IMR-90 (cell line): ENCODE results near the gene RORB. TPM values are rescaled to one million over a fixed set of nuclear protein-coding genes. Genes with fewer than 3 reads are reported as not detected.

Experiments
- ATAC-seq: fragments of 200-7000 bp; cut with Tn5 transposase; 2 replicates; pipeline ENCODE4 v1.9.1; 2020; ENCODE audit warnings: low read depth, mild to moderate bottlenecking, moderate library complexity
- BruUV-seq: library from RNA; stranded (reverse); fragments of 400-500 nt; replicated peaks from 2 replicates; lab custom pipeline; 2021; lab: Mats Ljungman, UMichigan
- CTCF ChIA-PET: fragments of 300-600 bp; formaldehyde crosslinking; extraction: SDS; loops from one replicate; lab custom pipeline; 2021; ENCODE audit warnings: antibody characterized with exemption; lab: Yijun Ruan, JAX
- POLR2A ChIA-PET: fragments of 300-600 bp; sonication (Branson Sonifier 250); formaldehyde crosslinking; loops from one replicate; lab custom pipeline; 2022; ENCODE audit warnings: antibody characterized with exemption; ENCODE audit not compliant: unreplicated experiment; lab: Charles Lee
- DNase-seq: peaks from one replicate; pipeline ENCODE4 v3.0.0; 2013
- H2AFZ ChIP-seq: replicated peaks from 2 replicates; pipeline ENCODE3; 2013; ENCODE audit warnings: low read length, mild to moderate bottlenecking; ENCODE audit not compliant: poor library complexity
- H2AK5ac ChIP-seq: 2 replicates; pipeline ENCODE4 v1.6.1; 2013; ENCODE audit warnings: low read depth, low read length, inconsistent platforms
- H2AK9ac ChIP-seq: replicated peaks from 2 replicates; pipeline ENCODE3; 2013; ENCODE audit warnings: mild to moderate bottlenecking, low read depth, low read length, moderate library complexity; ENCODE audit not compliant: poor library complexity
- H2BK120ac ChIP-seq: 2 replicates; pipeline ENCODE4 v1.6.1; 2013; ENCODE audit warnings: low read depth, low read length, inconsistent platforms
- H2BK15ac ChIP-seq: 3 replicates; pipeline ENCODE4 v1.6.1; 2013; ENCODE audit warnings: low read depth, low read length, inconsistent platforms
- H2BK20ac ChIP-seq: 2 replicates; pipeline ENCODE4 v1.6.1; 2013; ENCODE audit warnings: low read depth, mild to moderate bottlenecking, inconsistent platforms, low read length, moderate library complexity
- H2BK5ac ChIP-seq: 2 replicates; pipeline ENCODE4 v1.6.1; 2013; ENCODE audit warnings: mild to moderate bottlenecking, low read depth, low read length, inconsistent platforms; ENCODE audit not compliant: poor library complexity, severe bottlenecking
- H3K14ac ChIP-seq: replicated peaks from 2 replicates; pipeline ENCODE4 v1.6.1; 2013; ENCODE audit warnings: low read depth, low read length, inconsistent platforms
- H3K18ac ChIP-seq: 2 replicates; pipeline ENCODE4 v1.6.1; 2013; ENCODE audit warnings: low read depth, low read length, control low read depth
- H3K23ac ChIP-seq: 2 replicates; pipeline ENCODE4 v1.6.1; 2013; ENCODE audit warnings: low read depth, low read length, inconsistent platforms
- H3K27ac ChIP-seq: 2 replicates; pipeline ENCODE4 v1.5.1; 2013; ENCODE audit warnings: mild to moderate bottlenecking, control low read depth, low read length; ENCODE audit not compliant: insufficient read depth
- H3K27me3 ChIP-seq: 2 replicates; pipeline ENCODE4 v1.6.1; 2013; ENCODE audit warnings: low read length; ENCODE audit not compliant: control insufficient read depth, insufficient read depth
- H3K36me3 ChIP-seq: 2 replicates; pipeline ENCODE4 v1.6.1; 2013; ENCODE audit warnings: low read length, mixed read lengths; ENCODE audit not compliant: control insufficient read depth, insufficient read depth
- H3K4ac ChIP-seq: 2 replicates; pipeline ENCODE4 v1.6.1; 2013; ENCODE audit warnings: low read depth, low read length, inconsistent platforms
- H3K4me1 ChIP-seq: 2 replicates; pipeline ENCODE4 v1.6.1; 2013; ENCODE audit warnings: low read length, mixed read lengths; ENCODE audit not compliant: control insufficient read depth, insufficient read depth
- H3K4me2 ChIP-seq: 2 replicates; pipeline ENCODE4 v1.6.1; 2013; ENCODE audit warnings: low read depth, mild to moderate bottlenecking, control low read depth, low read length, moderate library complexity
- H3K4me3 ChIP-seq: 2 replicates; pipeline ENCODE4 v1.5.1; 2013; ENCODE audit warnings: low read depth, mild to moderate bottlenecking, control low read depth, low read length, moderate library complexity; ENCODE audit not compliant: insufficient read depth
- H3K56ac ChIP-seq: 2 replicates; pipeline ENCODE4 v1.6.1; 2013; ENCODE audit warnings: low read length, inconsistent platforms; ENCODE audit not compliant: insufficient read depth; ENCODE audit errors: extremely low read depth
- H3K79me1 ChIP-seq, 2 experiments: 2 replicates each; pipeline ENCODE4 v1.6.1; 2013; ENCODE audit warnings: low read length in 2 of 2, inconsistent platforms in 1 of 2, low read depth in 1 of 2
- H3K9ac ChIP-seq: 2 replicates; pipeline ENCODE4 v1.6.1; 2013; ENCODE audit warnings: low read depth, low read length, control low read depth
- H3K9me1 ChIP-seq: 2 replicates; pipeline ENCODE4 v1.6.1; 2013; ENCODE audit warnings: low read length, inconsistent platforms; ENCODE audit not compliant: insufficient read depth
- H3K9me3 ChIP-seq: 2 replicates; pipeline ENCODE4 v1.6.1; 2013; ENCODE audit warnings: low read length; ENCODE audit not compliant: control insufficient read depth, insufficient read depth
- H4K20me1 ChIP-seq: 2 replicates; pipeline ENCODE4 v1.6.1; 2013; ENCODE audit warnings: low read length, inconsistent platforms; ENCODE audit not compliant: insufficient read depth
- H4K5ac ChIP-seq: 2 replicates; pipeline ENCODE4 v1.6.1; 2013; ENCODE audit warnings: mild to moderate bottlenecking, low read depth, low read length, control low read depth
- H4K8ac ChIP-seq, 2 experiments: 2 replicates each; pipeline ENCODE4 v1.6.1; 2013; ENCODE audit warnings: low read depth in 2 of 2, low read length in 2 of 2, control low read depth in 1 of 2, inconsistent platforms in 1 of 2
- H4K91ac ChIP-seq: 2 replicates; pipeline ENCODE4 v1.6.1; 2013; ENCODE audit warnings: low read depth, low read length, inconsistent platforms; ENCODE audit not compliant: insufficient read depth
- CEBPB ChIP-seq: IDR thresholded peaks from 2 replicates; pipeline ENCODE4 v1.6.1; 2012; ENCODE audit warnings: low read depth, low read length, improper control_type of control experiment
- FOS ChIP-seq: fragments of 150-350 bp; IDR thresholded peaks from 2 replicates; pipeline ENCODE4 v1.6.1; 2016; ENCODE audit warnings: low read depth, low read length
- MAFK ChIP-seq: IDR thresholded peaks from 2 replicates; pipeline ENCODE4 v1.6.1; 2012; ENCODE audit warnings: low read depth, low read length, improper control_type of control experiment
- MXI1 ChIP-seq: IDR thresholded peaks from 2 replicates; pipeline ENCODE4 v1.6.1; 2012; ENCODE audit warnings: low read depth, mild to moderate bottlenecking, low read length, moderate library complexity, borderline replicate concordance
- NFE2L2 ChIP-seq: fragments of 150-350 bp; IDR thresholded peaks from 2 replicates; pipeline ENCODE4 v1.6.1; 2016; ENCODE audit warnings: low read depth, mild to moderate bottlenecking, low read length
- WGBS, 2 experiments: methylation state at CpG; one replicate each; pipeline versions ENCODE4 v1.1.5 to v1.1.7; 2013; ENCODE audit warnings: missing lambda C conversion rate in 2 of 2; ENCODE audit not compliant: insufficient read length in 1 of 2; ENCODE audit errors: extremely low coverage in 2 of 2; 5-methylcytosine and 5-hydroxymethylcytosine counted together
- dilution Hi-C: fragments of 300-500 bp; cut with HindIII; formaldehyde crosslinking; loops from one replicate; pipeline ENCODE4 v1.14.3; 2018; ENCODE audit warnings: low sequenced_read_pairs; ENCODE audit not compliant: unreplicated experiment
- in situ Hi-C: fragments of 300-500 bp; cut with MboI; formaldehyde crosslinking; loops from 3 replicates; pipeline ENCODE4 v1.14.3; 2019; ENCODE audit warnings: low sequenced_read_pairs, inconsistent platforms, mixed read lengths
- intact Hi-C: fragments of 100-400 bp; cut with micrococcal nuclease; formaldehyde crosslinking; loops from 2 replicates; pipeline ENCODE4 v1.10.0; 2022
- polyA plus RNA-seq, 3 experiments: library from polyadenylated mRNA; depleted of rRNA; stranded (reverse); fragments of >200 nt; gene quantifications; 2 replicates each; pipeline ENCODE4 v1.2.3, GENCODE V29; 2012; ENCODE audit warnings: low replicate concordance in 1 of 3
- total RNA-seq: library from RNA; depleted of rRNA; stranded (reverse); fragments of >200 nt; gene quantifications from 2 replicates; pipeline ENCODE4 v1.2.3, GENCODE V29; 2012
- TF ChIP-seq, protein P1 (sequence below): fragments of 150-350 bp; IDR thresholded peaks from 2 replicates; pipeline ENCODE4 v1.6.1; 2016; ENCODE audit warnings: low read depth, mild to moderate bottlenecking, low read length, moderate library complexity, borderline replicate concordance
- TF ChIP-seq, protein P2 (sequence below): conservative IDR thresholded peaks from 2 replicates; pipeline ENCODE4 v1.5.1; 2012; ENCODE audit warnings: mild to moderate bottlenecking, low read depth, low read length, improper control_type of control experiment

RORB gene
- total and polyA plus RNA-seq, 2 of the 4 experiments (the other 2 are of a cell fraction) = not detected

DNA sequence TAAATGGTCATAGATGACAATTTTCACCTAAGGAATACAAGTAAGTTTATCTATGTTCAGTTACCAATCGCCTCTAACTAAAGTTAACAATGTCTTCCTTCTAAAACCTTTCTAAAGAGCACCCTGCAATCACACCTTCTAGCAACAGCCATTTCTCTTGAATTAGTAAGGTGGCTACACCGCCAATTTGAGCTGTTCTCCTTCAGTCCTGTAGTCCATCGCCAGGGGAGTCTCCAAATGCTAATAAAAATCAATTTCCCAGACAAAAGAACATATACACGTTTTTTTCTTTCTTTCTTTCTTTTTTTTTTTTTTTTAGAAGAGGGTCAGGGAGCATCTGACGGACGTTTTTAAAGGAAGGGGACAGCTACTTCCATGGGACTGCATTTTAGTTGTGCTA, 729 bp upstream of the RORB start:
- ATAC-seq (no peak), DNase-seq (no peak)
- Histone ChIP-seq H3K4me1 (no peaks in the 10 kb centered on the region), H2AFZ (peak overlapping the region; percentile 83), H3K4ac (no peak overlapping the region), H2AK9ac (no peak overlapping the region), H3K27ac (no peak overlapping the region), H3K36me3 (no peaks in the 10 kb centered on the region), H4K91ac (no peak overlapping the region), H3K4me2 (peak overlapping the region; percentile 64), H3K9me3 (no peaks in the 10 kb centered on the region), H3K4me3 (no peak overlapping the region; the same call in 1 of the 2 replicates), H3K14ac (no peak overlapping the region), H2BK120ac (no peak overlapping the region), H4K5ac (no peak overlapping the region), H2AK5ac (no peak overlapping the region), H3K9me1 (no peaks in the 10 kb centered on the region), H3K56ac (no peak overlapping the region), H2BK20ac (no peak overlapping the region), H4K20me1 (no peaks in the 10 kb centered on the region), H4K8ac (no peak overlapping the region), H2BK5ac (no peak overlapping the region), H3K18ac (no peak overlapping the region), H3K9ac (no peak overlapping the region), H3K79me1 (no peaks in the 10 kb centered on the region), H3K27me3 (peaks cover 34% of the 10 kb centered on the region), H2BK15ac (no peak overlapping the region), H3K23ac (no peak overlapping the region)
- CTCF ChIA-PET = no interaction called here
- in situ Hi-C loops = no loop called here
- no peak for TF ChIP-seq FOS
- TF ChIP-seq CEBPB = no peak
- TF ChIP-seq, protein P1, sequence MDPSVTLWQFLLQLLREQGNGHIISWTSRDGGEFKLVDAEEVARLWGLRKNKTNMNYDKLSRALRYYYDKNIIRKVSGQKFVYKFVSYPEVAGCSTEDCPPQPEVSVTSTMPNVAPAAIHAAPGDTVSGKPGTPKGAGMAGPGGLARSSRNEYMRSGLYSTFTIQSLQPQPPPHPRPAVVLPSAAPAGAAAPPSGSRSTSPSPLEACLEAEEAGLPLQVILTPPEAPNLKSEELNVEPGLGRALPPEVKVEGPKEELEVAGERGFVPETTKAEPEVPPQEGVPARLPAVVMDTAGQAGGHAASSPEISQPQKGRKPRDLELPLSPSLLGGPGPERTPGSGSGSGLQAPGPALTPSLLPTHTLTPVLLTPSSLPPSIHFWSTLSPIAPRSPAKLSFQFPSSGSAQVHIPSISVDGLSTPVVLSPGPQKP = no peak
- TF ChIP-seq MXI1 = no peak
- no peak for TF ChIP-seq NFE2L2
- TF ChIP-seq MAFK = no peak
- TF ChIP-seq, protein P2, sequence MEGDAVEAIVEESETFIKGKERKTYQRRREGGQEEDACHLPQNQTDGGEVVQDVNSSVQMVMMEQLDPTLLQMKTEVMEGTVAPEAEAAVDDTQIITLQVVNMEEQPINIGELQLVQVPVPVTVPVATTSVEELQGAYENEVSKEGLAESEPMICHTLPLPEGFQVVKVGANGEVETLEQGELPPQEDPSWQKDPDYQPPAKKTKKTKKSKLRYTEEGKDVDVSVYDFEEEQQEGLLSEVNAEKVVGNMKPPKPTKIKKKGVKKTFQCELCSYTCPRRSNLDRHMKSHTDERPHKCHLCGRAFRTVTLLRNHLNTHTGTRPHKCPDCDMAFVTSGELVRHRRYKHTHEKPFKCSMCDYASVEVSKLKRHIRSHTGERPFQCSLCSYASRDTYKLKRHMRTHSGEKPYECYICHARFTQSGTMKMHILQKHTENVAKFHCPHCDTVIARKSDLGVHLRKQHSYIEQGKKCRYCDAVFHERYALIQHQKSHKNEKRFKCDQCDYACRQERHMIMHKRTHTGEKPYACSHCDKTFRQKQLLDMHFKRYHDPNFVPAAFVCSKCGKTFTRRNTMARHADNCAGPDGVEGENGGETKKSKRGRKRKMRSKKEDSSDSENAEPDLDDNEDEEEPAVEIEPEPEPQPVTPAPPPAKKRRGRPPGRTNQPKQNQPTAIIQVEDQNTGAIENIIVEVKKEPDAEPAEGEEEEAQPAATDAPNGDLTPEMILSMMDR = no peak
- POLR2A ChIA-PET = no interaction called here
- no TSS peak for BruUV-seq
- intact Hi-C loops = no loop called here
- no CpG with 5 or more reads among the region's 6 CpGs for WGBS, 2 experiments
- dilution Hi-C loops = no loop called here
